ENCODE data around the gene ZNF281.

GRCh38 chr1:200391747-200392146, 18.1 kb downstream of the ZNF281 start:
- TF ChIP-seq POLR2A (IDR thresholded peaks at IDR 0.05; ENCODE audit: low read depth, low read length) (no peak), TAF1 (IDR thresholded peaks at IDR 0.05; ENCODE audit: borderline replicate concordance, low read depth, low read length) (no peak), POLR2AphosphoS5 (IDR thresholded peaks at IDR 0.05; ENCODE audit: low read depth, low read length) (no peak)
